Suprapubic skin (tissue), 4 donors: ENCODE measurements around the gene HMGN3.

Experiments
- EP300 ChIP-seq: sonication (generic); formaldehyde crosslinking; IDR thresholded peaks from one replicate; pipeline ENCODE4 v1.6.1; 2017; ENCODE audit warnings: antibody characterized with exemption
- POLR2AphosphoS5 ChIP-seq, 3 donors: sonication (generic); formaldehyde crosslinking; IDR thresholded peaks; one replicate each; pipeline ENCODE4 v1.6.1; 2017; ENCODE audit warnings: antibody characterized with exemption in 3 of 3
- TF ChIP-seq, protein P1 (sequence below), 2 donors: fragments of 200-600 bp in 1 of 2; fragments of 450-650 bp in 1 of 2; sonication (generic) in 1 of 2; IDR thresholded peaks; one replicate each; pipeline ENCODE4 v1.5.1; 2016 to 2019; ENCODE audit warnings: antibody characterized with exemption in 2 of 2, mild to moderate bottlenecking in 1 of 2, moderate library complexity in 1 of 2

DNA sequence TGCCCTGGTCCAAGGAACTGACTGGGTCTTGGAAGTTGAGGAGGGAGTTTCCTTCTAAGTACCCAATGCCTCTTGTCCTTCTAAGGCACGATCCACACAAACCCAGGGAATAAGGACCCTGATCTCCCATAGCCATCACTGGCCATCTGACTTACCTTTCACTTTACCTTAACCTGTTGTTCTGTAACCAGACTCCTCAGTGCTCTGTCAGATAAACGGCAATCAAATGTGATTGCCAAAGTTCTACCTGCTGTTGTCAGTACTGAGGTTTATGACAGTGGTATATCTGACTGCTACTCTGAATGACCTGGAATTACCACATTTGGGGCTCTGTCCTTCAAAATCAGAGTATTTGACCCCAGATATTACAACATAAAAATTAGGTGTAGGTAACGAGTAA, 49.8 kb downstream of the HMGN3 start:
- TF ChIP-seq, protein P1, sequence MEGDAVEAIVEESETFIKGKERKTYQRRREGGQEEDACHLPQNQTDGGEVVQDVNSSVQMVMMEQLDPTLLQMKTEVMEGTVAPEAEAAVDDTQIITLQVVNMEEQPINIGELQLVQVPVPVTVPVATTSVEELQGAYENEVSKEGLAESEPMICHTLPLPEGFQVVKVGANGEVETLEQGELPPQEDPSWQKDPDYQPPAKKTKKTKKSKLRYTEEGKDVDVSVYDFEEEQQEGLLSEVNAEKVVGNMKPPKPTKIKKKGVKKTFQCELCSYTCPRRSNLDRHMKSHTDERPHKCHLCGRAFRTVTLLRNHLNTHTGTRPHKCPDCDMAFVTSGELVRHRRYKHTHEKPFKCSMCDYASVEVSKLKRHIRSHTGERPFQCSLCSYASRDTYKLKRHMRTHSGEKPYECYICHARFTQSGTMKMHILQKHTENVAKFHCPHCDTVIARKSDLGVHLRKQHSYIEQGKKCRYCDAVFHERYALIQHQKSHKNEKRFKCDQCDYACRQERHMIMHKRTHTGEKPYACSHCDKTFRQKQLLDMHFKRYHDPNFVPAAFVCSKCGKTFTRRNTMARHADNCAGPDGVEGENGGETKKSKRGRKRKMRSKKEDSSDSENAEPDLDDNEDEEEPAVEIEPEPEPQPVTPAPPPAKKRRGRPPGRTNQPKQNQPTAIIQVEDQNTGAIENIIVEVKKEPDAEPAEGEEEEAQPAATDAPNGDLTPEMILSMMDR (IDR thresholded peaks at IDR 0.05), result no peak
- no peak for TF ChIP-seq POLR2AphosphoS5 (IDR thresholded peaks at IDR 0.05)
- TF ChIP-seq EP300, result no peak
